Thyroid gland (tissue), 4 donors: ENCODE results near the gene RAD52. TPM values are rescaled to one million over a fixed set of nuclear protein-coding genes. Genes with fewer than 3 reads are reported as not detected.

ENCODE experiments used
- DNase-seq, 2 donors: peaks; one replicate each; pipeline ENCODE4 v3.0.0-alpha.2; 2019
- H3K27ac ChIP-seq, 3 donors: fragments of 200-600 bp; sonication (generic); 1 replicate in 2 of 3; 2 replicates in 1 of 3; pipeline ENCODE4 v1.5.1; 2016 to 2019; ENCODE audit warnings: mild to moderate bottlenecking in 1 of 3, moderate library complexity in 1 of 3
- H3K27me3 ChIP-seq: fragments of 200-600 bp; sonication (generic); one replicate; pipeline ENCODE4 v1.5.1; 2019
- H3K36me3 ChIP-seq, 2 donors: fragments of 200-600 bp; sonication (generic); one replicate each; pipeline ENCODE4 v1.5.1; 2016 to 2019
- H3K4me1 ChIP-seq, 2 donors: fragments of 200-600 bp; sonication (generic); one replicate each; pipeline ENCODE4 v1.5.1; 2017 to 2019
- H3K4me3 ChIP-seq, 3 donors: fragments of 200-600 bp; sonication (generic); replicated peaks in 1 of 3; 1 replicate in 2 of 3; 2 replicates in 1 of 3; pipeline ENCODE4 v1.5.1; 2016; ENCODE audit warnings: mild to moderate bottlenecking in 1 of 3
- H3K9me3 ChIP-seq: fragments of 200-600 bp; sonication (generic); one replicate; pipeline ENCODE4 v1.5.1; 2017
- POLR2A ChIP-seq, 2 donors: fragments of 450-650 bp; IDR thresholded peaks; one replicate each; pipeline ENCODE4 v1.6.1; 2017; ENCODE audit warnings: antibody characterized with exemption in 2 of 2, mild to moderate bottlenecking in 2 of 2, moderate library complexity in 1 of 2
- WGBS, 2 donors: methylation state at CpG; one replicate each; pipeline ENCODE4 v1.1.5; 2017; 5-methylcytosine and 5-hydroxymethylcytosine counted together
- intact Hi-C: fragments of 100-400 bp; cut with DNase I; formaldehyde crosslinking; loops from one replicate; pipeline ENCODE4 v1.15.1; 2023
- total RNA-seq, 4 donors: library from RNA; depleted of rRNA; stranded (reverse); fragments of >200 nt; gene quantifications; one replicate each; pipeline ENCODE4 v1.2.3, GENCODE V29; 2016
- TF ChIP-seq, protein P1 (sequence below), 6 experiments: fragments of 200-600 bp in 3 of 6; fragments of 450-650 bp in 3 of 6; sonication (generic) in 3 of 6; IDR thresholded peaks; one replicate each; pipeline ENCODE4 v1.5.1; 2016 to 2019; ENCODE audit warnings: antibody characterized with exemption in 6 of 6, mild to moderate bottlenecking in 2 of 6, inconsistent platforms in 1 of 6, moderate library complexity in 1 of 6

Gene RAD52
- total RNA-seq, 4 donors from 2014 or later = 27.4 to 35.1 (median 31.0) TPM

DNA sequence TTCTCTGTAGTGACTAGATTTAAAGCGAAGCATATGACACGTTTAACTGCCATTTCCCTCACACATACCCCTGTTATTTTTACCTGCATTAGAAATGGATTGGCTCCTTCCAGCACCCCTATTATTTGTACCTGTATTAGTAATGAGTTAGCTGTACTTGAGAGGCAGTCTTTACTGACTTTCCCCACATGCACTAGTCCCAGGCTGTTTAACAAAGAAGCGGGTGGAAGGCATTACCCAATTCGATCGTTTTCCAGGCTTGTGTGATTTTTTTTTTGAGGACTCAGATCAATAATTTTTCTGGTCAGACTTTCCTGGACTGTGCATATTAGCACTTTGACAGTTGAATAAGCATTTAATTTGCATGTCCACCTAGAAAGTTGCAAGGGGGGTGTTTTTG lies 46.4 kb downstream of the RAD52 start:
- H3K36me3 ChIP-seq = peaks cover 39 to 49% of the 10 kb centered on the region in 2 donors
- H3K4me3 ChIP-seq = no peak overlapping the region
- DNase-seq = no peak
- intact Hi-C loops = no loop called here
- no peaks in the 10 kb centered on the region for H3K27me3 ChIP-seq
- peaks cover 0 to 5% of the 10 kb centered on the region in 2 donors for H3K4me1 ChIP-seq
- H3K27ac ChIP-seq = no peak overlapping the region
- TF ChIP-seq, protein P1, sequence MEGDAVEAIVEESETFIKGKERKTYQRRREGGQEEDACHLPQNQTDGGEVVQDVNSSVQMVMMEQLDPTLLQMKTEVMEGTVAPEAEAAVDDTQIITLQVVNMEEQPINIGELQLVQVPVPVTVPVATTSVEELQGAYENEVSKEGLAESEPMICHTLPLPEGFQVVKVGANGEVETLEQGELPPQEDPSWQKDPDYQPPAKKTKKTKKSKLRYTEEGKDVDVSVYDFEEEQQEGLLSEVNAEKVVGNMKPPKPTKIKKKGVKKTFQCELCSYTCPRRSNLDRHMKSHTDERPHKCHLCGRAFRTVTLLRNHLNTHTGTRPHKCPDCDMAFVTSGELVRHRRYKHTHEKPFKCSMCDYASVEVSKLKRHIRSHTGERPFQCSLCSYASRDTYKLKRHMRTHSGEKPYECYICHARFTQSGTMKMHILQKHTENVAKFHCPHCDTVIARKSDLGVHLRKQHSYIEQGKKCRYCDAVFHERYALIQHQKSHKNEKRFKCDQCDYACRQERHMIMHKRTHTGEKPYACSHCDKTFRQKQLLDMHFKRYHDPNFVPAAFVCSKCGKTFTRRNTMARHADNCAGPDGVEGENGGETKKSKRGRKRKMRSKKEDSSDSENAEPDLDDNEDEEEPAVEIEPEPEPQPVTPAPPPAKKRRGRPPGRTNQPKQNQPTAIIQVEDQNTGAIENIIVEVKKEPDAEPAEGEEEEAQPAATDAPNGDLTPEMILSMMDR (IDR thresholded peaks at IDR 0.05) = no peak
- no peak for TF ChIP-seq POLR2A (IDR thresholded peaks at IDR 0.05)
- 87 to 93% methylated on average over 5 of the region's 5 CpGs for WGBS, 2 donors
- no peaks in the 10 kb centered on the region for H3K9me3 ChIP-seq

DNA sequence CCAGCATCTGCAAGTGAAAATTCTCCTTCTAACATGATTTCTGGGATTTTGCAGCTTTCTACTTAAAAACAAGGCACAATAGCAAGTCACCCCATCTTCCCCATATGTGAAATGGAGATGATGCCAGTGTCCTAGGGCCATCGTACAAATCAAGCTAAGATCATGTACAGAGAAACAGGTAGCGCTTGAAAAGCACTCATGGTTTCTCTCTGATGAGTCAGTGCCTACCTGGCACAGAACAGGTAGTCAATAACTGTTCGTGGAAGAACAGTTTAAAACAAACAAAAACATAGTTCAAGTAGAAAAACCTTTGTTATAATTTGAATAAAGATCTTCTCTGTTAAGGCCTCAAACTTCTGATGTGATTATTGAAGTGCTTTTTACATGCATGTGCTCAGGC lies 46.9 kb downstream of the RAD52 start:
- H3K9me3 ChIP-seq = no peaks in the 10 kb centered on the region
- WGBS, 2 donors = 68 to 73% methylated on average over 3 of the region's 3 CpGs
- TF ChIP-seq, protein P1 (IDR thresholded peaks at IDR 0.05) = no peak
- TF ChIP-seq POLR2A (IDR thresholded peaks at IDR 0.05) = no peak
- no peak overlapping the region for H3K27ac ChIP-seq
- peaks cover 37 to 47% of the 10 kb centered on the region in 2 donors for H3K36me3 ChIP-seq
- no peaks in the 10 kb centered on the region for H3K27me3 ChIP-seq
- H3K4me1 ChIP-seq = peaks cover 0 to 5% of the 10 kb centered on the region in 2 donors
- H3K4me3 ChIP-seq = no peak overlapping the region
- DNase-seq = no peak
- intact Hi-C loops = no loop called here

DNA sequence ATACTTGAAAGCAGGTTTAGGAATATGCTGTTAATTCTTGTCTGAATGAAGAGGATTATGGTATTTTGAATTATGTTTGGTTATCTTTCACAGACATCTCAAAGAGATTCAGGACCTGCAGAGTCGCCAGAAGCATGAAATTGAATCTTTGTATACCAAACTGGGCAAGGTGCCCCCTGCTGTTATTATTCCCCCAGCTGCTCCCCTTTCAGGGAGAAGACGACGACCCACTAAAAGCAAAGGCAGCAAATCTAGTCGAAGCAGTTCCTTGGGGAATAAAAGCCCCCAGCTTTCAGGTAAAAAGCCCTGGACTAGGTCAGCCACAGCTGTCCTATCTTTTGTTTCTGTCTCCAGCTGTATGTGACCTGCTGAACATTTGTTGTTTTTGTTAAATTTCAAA lies 52.1 kb downstream of the RAD52 start:
- no peaks in the 10 kb centered on the region for H3K9me3 ChIP-seq
- 84 to 85% methylated on average over 4 of the region's 4 CpGs for WGBS, 2 donors
- no peak for DNase-seq
- H3K4me1 ChIP-seq = no peaks in the 10 kb centered on the region
- H3K4me3 ChIP-seq = no peak overlapping the region
- intact Hi-C loops = no loop called here
- H3K36me3 ChIP-seq = peaks cover 39 to 45% of the 10 kb centered on the region in 2 donors
- TF ChIP-seq, protein P1 (IDR thresholded peaks at IDR 0.05) = no peak
- no peak for TF ChIP-seq POLR2A (IDR thresholded peaks at IDR 0.05)
- H3K27me3 ChIP-seq = no peaks in the 10 kb centered on the region
- no peak overlapping the region for H3K27ac ChIP-seq

DNA sequence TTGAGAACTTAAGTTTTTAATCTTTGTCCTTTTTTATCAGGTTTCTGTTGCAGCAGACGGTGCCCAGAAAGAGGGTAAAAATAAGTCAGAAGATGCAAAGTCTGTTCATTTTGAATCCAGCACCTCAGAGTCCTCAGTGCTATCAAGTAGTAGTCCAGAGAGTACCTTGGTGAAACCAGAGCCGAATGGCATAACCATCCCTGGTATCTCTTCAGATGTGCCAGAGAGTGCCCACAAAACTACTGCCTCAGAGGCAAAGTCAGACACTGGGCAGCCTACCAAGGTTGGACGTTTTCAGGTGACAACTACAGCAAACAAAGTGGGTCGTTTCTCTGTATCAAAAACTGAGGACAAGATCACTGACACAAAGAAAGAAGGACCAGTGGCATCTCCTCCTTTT lies 53.5 kb downstream of the RAD52 start:
- H3K9me3 ChIP-seq = no peaks in the 10 kb centered on the region
- 84 to 86% methylated on average over 4 of the region's 4 CpGs for WGBS, 2 donors
- no peaks in the 10 kb centered on the region for H3K4me1 ChIP-seq
- DNase-seq = no peak
- H3K36me3 ChIP-seq = peaks cover 28 to 38% of the 10 kb centered on the region in 2 donors
- H3K27me3 ChIP-seq = no peaks in the 10 kb centered on the region
- TF ChIP-seq, protein P1 (IDR thresholded peaks at IDR 0.05) = no peak
- TF ChIP-seq POLR2A (IDR thresholded peaks at IDR 0.05) = no peak
- intact Hi-C loops = no loop called here
- H3K4me3 ChIP-seq = no peak overlapping the region
- H3K27ac ChIP-seq = no peak overlapping the region

DNA sequence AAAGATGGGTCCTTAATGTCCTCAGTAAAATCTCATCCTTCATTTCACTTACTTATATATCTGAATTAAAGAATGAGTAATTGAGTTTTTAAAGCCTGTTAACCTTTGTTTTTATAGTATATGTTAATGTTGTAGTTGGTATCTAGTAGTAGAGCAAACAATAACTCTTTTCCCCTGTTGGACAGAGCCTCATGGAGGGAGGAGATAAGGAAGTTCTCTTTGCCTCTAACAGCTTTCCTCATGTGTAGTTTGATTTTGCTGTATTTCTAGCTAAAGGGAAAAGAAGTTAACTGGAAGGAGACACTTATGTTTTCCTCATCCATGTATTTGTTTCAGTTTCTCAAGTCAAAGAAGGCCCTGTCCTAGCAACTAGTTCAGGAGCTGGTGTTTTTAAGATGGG lies 55.3 kb downstream of the RAD52 start:
- TF ChIP-seq POLR2A (IDR thresholded peaks at IDR 0.05) = no peak
- TF ChIP-seq, protein P1 (IDR thresholded peaks at IDR 0.05) = no peak
- Histone ChIP-seq H3K9me3 (no peaks in the 10 kb centered on the region), H3K36me3 (peaks cover 37 to 38% of the 10 kb centered on the region in 2 donors), H3K4me1 (no peaks in the 10 kb centered on the region), H3K4me3 (no peak overlapping the region), H3K27me3 (no peaks in the 10 kb centered on the region), H3K27ac (no peak overlapping the region)
- DNase-seq = no peak
- intact Hi-C loops = no loop called here
